Fibroblast of lung (primary cell): Measurements from ENCODE around the gene RPS15. TPM values are rescaled to one million over a fixed set of nuclear protein-coding genes. Genes with fewer than 3 reads are reported as not detected.
A peak's percentile ranks its signal among the peaks of the same experiment; 100 is the strongest.
"Not testable (repeated sequence)": the region's sequence is repeated elsewhere in the genome, so short reads cannot be mapped to it uniquely, and the experiment has no call there.

ENCODE experiments used
- DNase-seq, 2 donors: peaks; one replicate each; pipeline versions ENCODE4 v3.0.0 to v3.0.0-alpha.2; 2010; ENCODE audit warnings: low read depth in 2 of 2
- H2AFZ ChIP-seq: 2 replicates; pipeline ENCODE4 v1.5.1; 2012; ENCODE audit warnings: low read length, control low read depth, inconsistent platforms
- H3K27ac ChIP-seq: 2 replicates; pipeline ENCODE4 v1.5.1; 2011; ENCODE audit warnings: low read length, control low read depth; ENCODE audit not compliant: insufficient read depth
- H3K27me3 ChIP-seq: 2 replicates; pipeline ENCODE4 v1.5.1; 2011; ENCODE audit warnings: mild to moderate bottlenecking, low read length; ENCODE audit not compliant: control insufficient read depth, insufficient read depth
- H3K36me3 ChIP-seq: 2 replicates; pipeline ENCODE4 v1.5.1; 2011; ENCODE audit warnings: low read length; ENCODE audit not compliant: control insufficient read depth, insufficient read depth
- H3K4me1 ChIP-seq: 2 replicates; pipeline ENCODE4 v1.5.1; 2011; ENCODE audit warnings: low read length; ENCODE audit not compliant: control insufficient read depth, insufficient read depth; ENCODE audit errors: extremely low read depth
- H3K4me2 ChIP-seq: 2 replicates; pipeline ENCODE4 v1.5.1; 2011; ENCODE audit warnings: low read length, control low read depth; ENCODE audit not compliant: insufficient read depth; ENCODE audit errors: extremely low read depth
- H3K4me3 ChIP-seq, 4 experiments: fragments of 200-600 bp in 1 of 4; sonication (generic) in 1 of 4; replicated peaks in 1 of 4; 2 replicates each; pipeline ENCODE4 v1.5.1; 2011 to 2016; ENCODE audit warnings: low read length in 4 of 4, low read depth in 3 of 4, mild to moderate bottlenecking in 3 of 4, control low read depth in 2 of 4, inconsistent platforms in 1 of 4, mixed read lengths in 1 of 4; ENCODE audit not compliant: insufficient read depth in 1 of 4; ENCODE audit errors: control extremely low read depth in 1 of 4
- H3K79me2 ChIP-seq: 2 replicates; pipeline ENCODE4 v1.5.1; 2012; ENCODE audit warnings: mild to moderate bottlenecking, low read length, inconsistent platforms; ENCODE audit not compliant: control insufficient read depth, insufficient read depth
- H3K9ac ChIP-seq: 2 replicates; pipeline ENCODE4 v1.5.1; 2011; ENCODE audit warnings: mild to moderate bottlenecking, low read length, control low read depth; ENCODE audit not compliant: insufficient read depth
- H3K9me3 ChIP-seq: 2 replicates; pipeline ENCODE4 v1.5.1; 2012; ENCODE audit warnings: low read depth, low read length; ENCODE audit not compliant: control insufficient read depth, insufficient read depth
- H4K20me1 ChIP-seq: 2 replicates; pipeline ENCODE4 v1.5.1; 2011; ENCODE audit warnings: low read length; ENCODE audit not compliant: control insufficient read depth, insufficient read depth; ENCODE audit errors: extremely low read depth
- EZH2 ChIP-seq: IDR thresholded peaks from 2 replicates; pipeline ENCODE4 v1.5.1; 2012; ENCODE audit warnings: low read length, control low read depth, mild to moderate bottlenecking; ENCODE audit errors: missing control alignments
- polyA plus RNA-seq, 2 donors: library from polyadenylated mRNA; depleted of rRNA in 1 of 2; stranded (reverse) in 1 of 2; unstranded in 1 of 2; fragments of >200 nt; gene quantifications; 2 replicates each; pipeline ENCODE4 v1.2.1, GENCODE V29; 2011 to 2012; ENCODE audit warnings: missing spikeins in 1 of 2
- total RNA-seq: library from RNA; depleted of rRNA; stranded (reverse); fragments of >200 nt; gene quantifications from 2 replicates; pipeline ENCODE4 v1.2.1, GENCODE V29; 2014
- TF ChIP-seq, protein P1 (sequence below), 2 donors: IDR thresholded peaks in 1 of 2; conservative IDR thresholded peaks in 1 of 2; 1 replicate in 1 of 2; 2 replicates in 1 of 2; pipeline ENCODE4 v1.5.1; 2011 to 2012; ENCODE audit warnings: low read length in 2 of 2, control low read depth in 1 of 2, inconsistent platforms in 1 of 2, low read depth in 1 of 2, mild to moderate bottlenecking in 1 of 2

Gene RPS15
- total and polyA plus RNA-seq, 2 donors (not counting 1 experiment from before 2014, with no cell fraction given): 369 to 878 TPM

DNA sequence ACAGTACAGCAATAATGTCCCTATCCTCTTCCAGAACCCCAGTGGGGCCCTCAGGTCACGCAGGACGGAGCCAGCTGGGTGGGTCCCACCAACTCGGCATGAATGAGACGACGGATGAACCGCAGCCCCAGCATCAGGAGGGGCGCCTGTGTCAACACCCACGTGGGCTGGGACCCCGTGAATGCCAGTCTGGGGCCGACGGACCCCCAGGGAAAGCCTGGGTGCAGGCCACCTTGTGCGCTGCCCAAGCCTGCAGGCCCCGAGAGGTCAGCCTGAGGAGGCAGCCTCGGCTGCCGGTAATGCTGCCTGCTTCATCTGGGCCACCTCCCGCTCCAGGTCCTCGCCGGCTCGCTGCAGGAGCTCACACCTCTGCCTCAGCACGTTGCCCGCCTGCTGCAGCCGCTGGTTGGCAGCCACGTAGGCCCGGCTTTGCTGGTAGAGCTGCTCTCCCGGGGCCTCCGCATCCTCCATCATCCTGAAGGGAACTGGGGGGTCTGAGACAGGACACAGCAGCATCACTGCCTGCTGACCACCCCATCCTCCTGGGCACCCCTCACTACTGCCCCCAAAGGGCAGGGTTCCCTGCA, 36.7 kb downstream of the RPS15 start:
- Histone ChIP-seq H3K4me3 (no peak overlapping the region), H3K4me1 (peaks cover 3% of the 10 kb centered on the region), H3K9ac (no peak overlapping the region), H4K20me1 (no peaks in the 10 kb centered on the region), H2AFZ (no peak overlapping the region), H3K36me3 (peaks cover 2% of the 10 kb centered on the region), H3K4me2 (no peak overlapping the region), H3K27me3 (peaks cover 26% of the 10 kb centered on the region), H3K9me3 (no peaks in the 10 kb centered on the region), H3K27ac (no peak overlapping the region), H3K79me2 (peaks cover 9% of the 10 kb centered on the region)
- no peak for DNase-seq
- TF ChIP-seq EZH2: no peak
- TF ChIP-seq, protein P1, sequence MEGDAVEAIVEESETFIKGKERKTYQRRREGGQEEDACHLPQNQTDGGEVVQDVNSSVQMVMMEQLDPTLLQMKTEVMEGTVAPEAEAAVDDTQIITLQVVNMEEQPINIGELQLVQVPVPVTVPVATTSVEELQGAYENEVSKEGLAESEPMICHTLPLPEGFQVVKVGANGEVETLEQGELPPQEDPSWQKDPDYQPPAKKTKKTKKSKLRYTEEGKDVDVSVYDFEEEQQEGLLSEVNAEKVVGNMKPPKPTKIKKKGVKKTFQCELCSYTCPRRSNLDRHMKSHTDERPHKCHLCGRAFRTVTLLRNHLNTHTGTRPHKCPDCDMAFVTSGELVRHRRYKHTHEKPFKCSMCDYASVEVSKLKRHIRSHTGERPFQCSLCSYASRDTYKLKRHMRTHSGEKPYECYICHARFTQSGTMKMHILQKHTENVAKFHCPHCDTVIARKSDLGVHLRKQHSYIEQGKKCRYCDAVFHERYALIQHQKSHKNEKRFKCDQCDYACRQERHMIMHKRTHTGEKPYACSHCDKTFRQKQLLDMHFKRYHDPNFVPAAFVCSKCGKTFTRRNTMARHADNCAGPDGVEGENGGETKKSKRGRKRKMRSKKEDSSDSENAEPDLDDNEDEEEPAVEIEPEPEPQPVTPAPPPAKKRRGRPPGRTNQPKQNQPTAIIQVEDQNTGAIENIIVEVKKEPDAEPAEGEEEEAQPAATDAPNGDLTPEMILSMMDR (conservative IDR thresholded peaks at IDR 0.05 in 1 of 2, IDR thresholded peaks at IDR 0.05 in 1 of 2; ENCODE audit: low read depth in 1 of 2, low read length in 2 of 2): no peak

- Histone ChIP-seq H3K4me3 (no peak overlapping the region), H4K20me1 (no peaks in the 10 kb centered on the region), H3K9ac (no peak overlapping the region), H3K27me3 (peaks cover 18% of the 10 kb centered on the region), H3K9me3 (no peaks in the 10 kb centered on the region), H3K4me1 (peaks cover 3% of the 10 kb centered on the region), H3K27ac (no peak overlapping the region), H3K36me3 (peaks cover 2% of the 10 kb centered on the region), H3K4me2 (no peak overlapping the region), H2AFZ (no peak overlapping the region), H3K79me2 (peaks cover 9% of the 10 kb centered on the region)
- no peak for DNase-seq
- TF ChIP-seq, protein P1 (conservative IDR thresholded peaks at IDR 0.05 in 1 of 2, IDR thresholded peaks at IDR 0.05 in 1 of 2; ENCODE audit: low read depth in 1 of 2, low read length in 2 of 2): no peak
- no peak for TF ChIP-seq EZH2
Measured at GRCh38 chr19:1475751-1476437, 37.7 kb downstream of the RPS15 start.

DNA sequence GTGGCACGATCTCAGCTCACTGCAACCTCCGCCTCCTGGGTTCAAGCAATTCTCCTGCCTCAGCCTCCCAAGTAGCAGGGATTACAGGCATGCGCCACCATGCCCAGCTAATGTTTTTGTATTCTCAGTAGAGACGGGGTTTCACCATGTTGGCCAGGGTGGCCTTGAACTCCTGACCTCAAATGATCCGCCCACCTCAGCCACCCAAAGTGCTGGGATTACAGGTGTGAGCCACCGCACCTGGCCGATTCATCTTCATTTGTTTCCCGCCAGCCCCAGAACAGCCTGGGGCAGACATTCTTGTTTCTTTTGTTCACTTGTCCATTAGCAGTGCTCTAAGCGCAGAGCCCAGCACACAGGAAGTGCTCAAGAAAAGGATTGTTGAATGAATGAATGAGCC, 38.9 kb downstream of the RPS15 start:
- not testable (repeated sequence) for H3K79me2 ChIP-seq, H3K27me3 ChIP-seq, H4K20me1 ChIP-seq, H3K9ac ChIP-seq, H3K36me3 ChIP-seq, H3K27ac ChIP-seq, DNase-seq, H3K4me2 ChIP-seq, H3K4me1 ChIP-seq, H3K9me3 ChIP-seq, H2AFZ ChIP-seq
- H3K4me3 ChIP-seq: peak overlapping the region in 1 of 4 experiments; percentile 14
